ENCODE measurements around the gene TET1. TPM values are rescaled to one million over a fixed set of nuclear protein-coding genes. Genes with fewer than 3 reads are reported as not detected.

Gene TET1
- total and polyA plus RNA-seq, 2 of the 13 experiments (the other 11 are each of a cell fraction or from before 2014, with no cell fraction given), result 6.9 to 7.3 TPM

- TF ChIP-seq ZBTB40 (IDR thresholded peaks at IDR 0.05) (no peak), ZBTB40 (CRISPR knock-in tag; IDR thresholded peaks at IDR 0.05) (peak; percentile 22; the same call in 1 of the 2 replicates), SRSF9 (IDR thresholded peaks at IDR 0.05; ENCODE audit: borderline replicate concordance, insufficient read depth, low read depth, low read length, poor library complexity, severe bottlenecking) (no peak), ZSCAN25 (CRISPR knock-in tag; IDR thresholded peaks at IDR 0.05) (peak; percentile 81), SIX1 (CRISPR knock-in tag; IDR thresholded peaks at IDR 0.05; ENCODE audit: borderline replicate concordance) (no peak), CTCF (CRISPR knock-in tag; IDR thresholded peaks at IDR 0.05) (peak; percentile 17; the same call in 1 of the 2 replicates), ZBTB39 (CRISPR knock-in tag; IDR thresholded peaks at IDR 0.05) (no peak), ZNF18 (CRISPR knock-in tag; IDR thresholded peaks at IDR 0.05; ENCODE audit: insufficient replicate concordance) (no peak), ZSCAN29 (CRISPR knock-in tag; conservative IDR thresholded peaks at IDR 0.05) (no peak; the same call in 1 of the 2 replicates), ZNF275 (CRISPR knock-in tag; IDR thresholded peaks at IDR 0.05; ENCODE audit: borderline replicate concordance) (peak; percentile 55; the same call in 1 of the 2 replicates), ZNF12 (CRISPR knock-in tag; IDR thresholded peaks at IDR 0.05) (no peak)
Observed at GRCh38 chr10:68600041-68600778, 40.1 kb downstream of the TET1 start (continued).

All from HepG2 (cell line).